ENCODE measurements around the gene AHRR. TPM values are rescaled to one million over a fixed set of nuclear protein-coding genes. Genes with fewer than 3 reads are reported as not detected.
"Not testable (repeated sequence)": the region's sequence is repeated elsewhere in the genome, so short reads cannot be mapped to it uniquely, and the experiment has no call there.

The AHRR gene
- polyA plus RNA-seq, 12 donors, result 1.4 to 11.9 (median 2.0) TPM; not detected in 2

DNA sequence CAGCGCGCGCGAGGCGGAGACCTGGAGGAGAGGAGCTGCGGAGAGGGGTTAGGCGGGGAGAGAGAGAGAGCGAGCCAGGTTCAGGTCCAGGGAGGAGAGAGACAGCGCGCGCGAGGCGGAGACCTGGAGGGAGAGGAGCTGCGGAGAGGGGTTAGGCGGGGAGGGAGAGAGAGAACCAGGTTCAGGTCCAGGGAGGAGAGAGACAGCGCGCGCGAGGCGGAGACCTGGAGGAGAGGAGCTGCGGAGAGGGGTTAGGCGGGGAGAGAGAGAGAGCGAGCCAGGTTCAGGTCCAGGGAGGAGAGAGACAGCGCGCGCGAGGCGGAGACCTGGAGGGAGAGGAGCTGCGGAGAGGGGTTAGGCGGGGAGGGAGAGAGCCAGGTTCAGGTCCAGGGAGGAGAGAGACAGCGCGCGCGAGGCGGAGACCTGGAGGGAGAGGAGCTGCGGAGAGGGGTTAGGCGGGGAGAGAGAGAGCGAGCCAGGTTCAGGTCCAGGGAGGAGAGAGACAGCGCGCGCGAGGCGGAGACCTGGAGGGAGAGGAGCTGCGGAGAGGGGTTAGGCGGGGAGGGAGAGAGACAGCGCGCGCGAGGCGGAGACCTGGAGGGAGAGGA is 152.8 kb downstream of the AHRR start:
- DNase-seq, result not testable (repeated sequence)

DNA sequence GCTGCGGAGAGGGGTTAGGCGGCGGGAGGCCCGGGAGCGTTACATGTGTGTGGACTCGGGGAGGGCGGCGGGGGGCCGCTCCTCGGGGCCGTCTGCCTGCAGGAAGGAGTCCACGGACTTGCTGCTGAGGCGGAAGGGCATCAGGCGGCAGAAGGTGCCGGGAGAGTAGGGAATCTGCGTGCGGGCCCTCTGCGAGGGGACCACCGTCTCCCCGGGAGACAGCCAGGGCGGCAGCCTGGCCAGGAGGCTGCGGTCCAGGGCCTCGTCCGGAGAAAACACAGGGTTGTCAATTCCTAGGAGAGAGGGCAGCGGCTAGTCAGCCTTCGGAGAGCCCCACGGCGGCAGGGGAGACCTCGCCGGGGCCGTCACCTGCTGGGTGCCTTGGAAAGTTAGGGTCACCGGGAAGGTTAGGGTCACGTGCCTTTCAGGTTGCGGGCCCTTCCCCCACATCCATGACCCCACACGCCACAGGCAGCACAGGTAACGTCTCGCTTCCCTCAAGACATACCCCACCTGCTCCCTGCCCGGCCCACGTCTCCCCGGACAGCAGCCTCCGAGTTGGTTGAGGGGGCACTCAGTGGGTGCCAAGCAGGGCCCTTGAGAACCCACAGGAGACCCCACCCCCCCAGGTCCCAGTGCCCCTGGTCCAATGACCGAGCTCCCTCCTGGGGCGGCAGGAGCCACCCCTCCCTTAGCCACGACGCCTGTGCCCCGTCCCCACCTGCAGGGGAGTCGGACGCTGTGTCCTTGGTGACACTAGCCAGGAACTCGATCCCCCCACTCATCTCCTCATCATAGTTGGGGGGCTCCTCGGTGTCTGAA is 153.5 kb downstream of the AHRR start:
- DNase-seq, result no peak

DNA sequence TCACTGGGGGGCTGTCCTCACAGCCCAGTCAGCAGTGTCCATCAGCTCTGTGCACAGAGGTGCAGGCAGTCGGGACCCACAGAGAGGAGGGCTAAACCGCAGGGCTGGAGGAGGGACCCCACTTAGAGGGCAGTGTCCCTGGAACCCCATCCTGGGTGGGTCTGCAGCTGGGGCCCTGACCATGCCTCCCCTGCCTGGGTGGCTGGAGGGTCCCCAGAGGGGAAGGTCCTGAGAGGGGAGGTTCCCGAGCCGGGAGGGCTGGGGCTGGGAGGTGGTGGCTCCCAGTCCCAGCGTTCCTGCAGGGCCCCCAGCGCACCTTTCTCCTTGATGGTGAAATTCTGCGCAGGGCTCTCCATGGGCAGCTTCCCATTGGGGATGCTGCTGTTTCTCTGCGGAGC is 154.2 kb downstream of the AHRR start:
- no peak for DNase-seq

DNA sequence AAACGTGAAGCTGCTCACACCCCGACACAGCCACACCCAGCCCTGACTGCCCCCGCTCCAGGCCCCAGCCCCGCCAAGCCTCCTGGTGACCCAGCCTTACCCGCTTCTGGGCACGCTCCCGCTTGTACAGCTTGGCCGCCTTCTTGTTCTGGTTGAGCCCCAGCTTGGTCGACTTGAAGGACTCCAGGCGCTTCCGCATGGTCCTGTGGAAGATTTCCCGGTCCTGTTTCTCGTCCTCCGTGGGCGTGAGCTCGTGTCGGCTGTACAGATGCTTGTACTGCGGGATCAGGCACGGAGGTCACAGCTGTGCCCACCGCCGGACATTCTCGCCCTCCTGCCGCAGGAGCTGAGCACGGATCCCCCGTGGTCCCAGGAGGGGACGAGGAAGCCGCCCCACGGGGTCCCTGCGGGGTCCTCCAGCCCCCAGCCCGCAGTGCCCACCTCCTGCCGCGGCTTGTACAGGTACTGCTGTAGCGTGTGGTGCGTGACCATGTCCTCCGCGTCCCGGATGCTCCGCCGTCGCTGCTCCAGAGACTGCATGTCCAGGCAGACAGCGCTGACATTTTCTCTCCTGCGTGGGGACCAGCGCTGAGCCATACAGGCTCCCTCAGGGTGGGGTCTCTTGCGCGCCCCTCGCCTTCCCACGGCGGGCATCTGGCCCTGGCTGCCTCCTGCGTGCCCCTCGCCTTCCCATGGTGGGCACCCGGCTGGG is 154.7 kb downstream of the AHRR start:
- DNase-seq, result no peak

DNA sequence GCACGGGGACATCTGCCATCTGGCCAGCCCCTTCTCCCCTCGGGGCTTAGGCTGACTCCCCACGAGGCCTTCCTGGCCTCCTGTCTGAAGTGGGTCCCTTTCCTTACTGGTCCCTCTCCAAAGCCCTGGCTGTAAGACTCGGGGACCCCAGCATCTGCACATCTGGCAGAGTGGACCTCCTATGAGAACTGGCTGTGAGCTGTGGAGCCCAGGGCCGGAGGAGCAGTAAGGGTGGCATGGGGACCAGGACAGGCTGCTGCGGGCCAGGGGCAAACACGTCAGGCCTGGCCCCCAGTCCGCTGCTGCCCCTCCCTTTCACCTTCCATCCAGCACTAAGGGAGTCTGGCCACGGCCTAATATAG is 155.3 kb downstream of the AHRR start:
- DNase-seq, result no peak

DNA sequence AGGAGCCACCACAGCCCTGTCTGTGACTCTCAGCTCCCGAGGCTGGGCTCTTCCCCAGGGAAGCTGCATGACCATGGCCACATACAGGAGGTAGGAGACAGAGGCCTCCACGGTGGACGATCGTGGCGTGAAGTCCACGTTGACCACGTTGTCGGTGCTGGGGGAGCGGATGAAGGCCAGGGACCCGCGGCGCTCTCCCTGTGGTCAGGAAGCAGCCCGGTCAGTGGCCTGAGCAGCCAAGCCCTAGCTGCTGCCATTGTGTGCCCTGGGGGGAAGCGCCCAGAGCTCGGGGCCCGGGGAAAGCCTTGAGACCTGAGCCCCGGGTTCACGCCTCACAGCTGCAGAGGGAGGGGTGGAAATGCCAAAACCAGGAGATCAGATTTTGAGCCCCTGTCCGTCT is 155.7 kb downstream of the AHRR start:
- no peak for DNase-seq

DNA sequence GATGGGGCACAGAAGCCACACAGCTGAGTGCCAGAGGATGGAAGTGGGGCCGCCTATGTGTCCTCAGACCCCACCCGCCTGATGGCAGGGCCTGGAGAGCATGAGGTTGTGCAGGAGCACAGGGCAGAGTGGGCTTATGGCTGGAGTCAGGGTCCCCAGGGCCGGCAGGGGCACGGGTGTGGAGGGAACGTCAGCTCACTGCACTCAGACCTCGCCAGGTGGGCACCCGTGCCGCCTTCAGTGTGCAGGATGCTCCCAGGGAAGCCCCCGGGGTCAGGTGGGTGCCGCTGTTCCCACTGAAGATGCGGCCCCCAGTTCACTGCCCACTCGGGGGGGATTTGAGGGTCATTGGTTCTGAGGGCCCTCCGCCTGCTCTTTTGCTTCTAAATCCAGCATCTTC is 156.4 kb downstream of the AHRR start:
- no peak for DNase-seq

DNA sequence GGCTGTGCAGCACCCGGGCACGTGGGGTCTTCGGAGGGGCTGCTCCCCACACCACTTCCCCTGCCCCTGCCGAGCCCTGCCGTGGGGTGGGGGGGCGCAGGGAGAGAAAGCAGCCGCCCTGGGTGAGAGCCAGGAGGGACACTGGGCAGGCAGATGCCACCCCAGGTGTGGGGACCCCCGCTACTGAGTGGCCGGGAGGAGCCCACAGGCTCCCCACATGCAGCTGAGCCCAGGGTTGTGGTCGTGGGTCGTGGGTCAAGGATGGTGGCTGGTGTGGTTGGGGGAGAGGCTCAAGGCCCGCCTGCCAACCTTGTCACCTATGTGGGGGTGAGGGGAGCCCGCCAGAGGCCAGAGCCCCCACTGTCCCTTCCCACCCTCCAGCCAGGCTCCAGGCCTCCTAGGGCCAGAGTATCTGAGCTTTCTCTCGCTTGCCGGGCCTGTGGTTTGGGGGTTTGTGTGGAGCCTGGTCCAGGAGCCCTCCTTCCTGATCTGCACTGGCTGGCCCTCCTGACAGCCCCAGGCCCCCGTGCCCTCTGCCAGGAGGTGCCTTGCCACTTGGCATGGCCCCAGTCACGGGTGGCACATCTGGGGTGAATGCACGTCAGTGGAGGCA is 157.0 kb downstream of the AHRR start:
- DNase-seq, result no peak

DNA sequence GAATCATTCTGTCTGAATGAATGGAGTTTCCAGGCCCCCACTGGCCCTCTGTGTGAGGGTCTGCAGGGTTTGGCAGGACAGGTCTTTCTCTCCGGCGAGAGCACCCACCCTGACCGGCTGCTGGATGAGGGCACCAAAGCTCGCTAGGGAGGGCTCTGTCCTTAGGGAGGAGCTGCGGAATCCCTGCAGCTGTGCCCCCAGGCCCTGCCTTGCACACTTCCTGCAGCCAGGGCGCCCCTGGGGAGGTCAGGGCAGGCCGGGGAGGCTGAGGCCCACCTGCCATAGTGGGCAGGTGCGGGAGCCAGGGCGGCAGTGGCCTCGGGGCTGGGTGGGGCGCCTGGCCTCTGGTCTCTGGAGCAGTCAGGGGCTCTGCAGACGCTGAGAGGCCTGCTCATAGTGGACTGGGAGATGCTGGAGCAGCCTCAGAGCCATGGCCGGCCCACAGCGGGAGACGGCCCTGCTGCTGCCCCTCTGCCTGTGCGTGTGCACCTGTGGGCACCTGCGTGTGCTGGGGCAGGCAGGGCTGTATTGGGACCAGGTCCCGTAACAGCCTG is 157.5 kb downstream of the AHRR start:
- no peak for DNase-seq

DNA sequence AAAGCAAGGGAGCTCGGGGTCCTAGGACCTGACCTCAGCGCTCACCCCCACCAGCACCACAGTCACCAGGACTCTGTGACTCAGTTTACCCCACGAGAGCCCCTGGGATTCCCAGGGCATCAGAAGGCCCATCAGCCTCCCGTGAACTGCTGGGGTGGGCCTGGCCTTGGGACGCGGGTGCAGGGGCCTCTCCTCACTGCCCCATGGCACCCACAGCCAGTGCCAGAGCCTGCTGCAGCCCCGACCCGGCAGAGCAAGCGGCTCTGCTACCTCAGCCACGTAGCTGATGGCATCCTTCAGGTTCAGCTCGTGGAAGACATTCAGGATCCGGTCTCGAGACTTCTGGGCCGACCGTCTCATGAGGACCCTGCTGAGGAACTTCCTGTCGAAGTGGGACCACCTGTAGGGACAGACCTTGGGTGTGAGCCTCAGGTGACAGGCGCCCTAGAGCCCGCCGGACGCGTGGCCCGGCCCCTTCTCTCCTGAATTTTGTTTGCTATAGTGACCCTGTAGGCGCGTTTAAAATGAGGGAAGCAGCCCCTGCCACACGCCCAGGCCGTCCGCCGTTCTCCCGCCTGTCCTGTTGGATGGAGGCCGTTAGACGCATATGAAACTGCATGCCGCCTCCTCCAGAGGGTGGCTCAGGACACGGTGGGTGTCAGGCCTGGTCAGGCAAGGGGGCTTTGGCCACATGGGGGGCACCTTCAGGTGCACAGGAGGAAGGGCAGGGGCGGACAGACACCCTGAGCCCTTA is 158.2 kb downstream of the AHRR start:
- no peak for DNase-seq

DNA sequence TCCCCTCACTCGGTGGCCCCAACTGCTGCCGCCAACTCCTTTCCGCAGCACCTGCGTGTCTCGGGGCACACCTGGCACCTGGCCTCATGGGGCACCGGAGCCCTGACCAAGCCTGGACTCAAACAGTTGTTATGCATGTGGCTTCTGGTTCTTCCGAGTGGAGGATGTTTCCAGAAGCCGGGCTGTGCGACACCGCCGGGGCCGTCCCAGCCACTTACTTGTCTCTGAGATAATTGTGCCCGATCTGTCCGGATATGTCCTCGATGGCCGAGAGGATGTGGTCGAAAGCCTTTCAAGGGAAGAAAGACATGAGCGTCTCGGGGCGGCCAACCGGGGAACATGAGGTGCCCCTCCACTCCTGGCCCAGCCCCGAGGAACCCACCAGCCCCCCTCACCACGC is 159.8 kb downstream of the AHRR start:
- no peak for DNase-seq

DNA sequence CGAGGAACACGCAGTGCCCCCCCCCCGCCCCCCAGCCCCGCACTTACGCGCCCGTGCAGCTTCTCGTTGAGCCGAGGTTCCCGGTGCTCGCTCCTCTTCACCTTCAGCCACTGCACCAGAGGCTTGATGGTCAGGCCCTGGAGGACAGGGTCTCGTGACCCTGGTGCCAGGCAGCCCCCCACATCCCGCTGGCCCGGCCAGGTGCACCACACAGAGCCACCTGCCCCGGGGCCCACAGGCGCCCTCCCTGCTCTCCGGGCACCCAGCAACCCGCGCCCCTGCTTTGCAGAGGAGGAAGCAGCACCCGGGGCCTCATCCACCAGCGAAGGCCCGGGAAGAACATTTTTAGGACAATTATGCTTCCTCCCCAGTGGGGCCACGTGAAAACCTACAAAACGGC is 160.5 kb downstream of the AHRR start:
- DNase-seq, result no peak

DNA sequence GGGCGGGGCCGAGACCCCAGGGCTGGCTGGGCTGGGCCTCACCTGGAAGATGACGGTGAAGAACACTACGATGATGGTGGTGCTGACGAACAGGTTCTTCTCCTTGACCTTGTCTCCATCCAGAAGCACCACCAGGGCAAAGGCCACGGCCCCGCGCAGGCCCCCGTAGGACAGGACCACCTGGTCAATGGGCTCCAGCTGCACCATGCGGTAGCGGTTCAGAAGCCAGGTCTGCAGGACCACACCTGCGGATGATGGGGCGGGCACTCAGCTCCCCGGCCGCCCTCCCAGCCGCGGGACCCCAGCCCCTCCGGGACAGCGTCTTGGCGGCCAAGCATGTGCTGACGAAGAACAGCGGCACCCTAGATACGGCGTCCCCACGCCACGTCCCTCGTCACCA is 161.0 kb downstream of the AHRR start:
- DNase-seq, result no peak

DNA sequence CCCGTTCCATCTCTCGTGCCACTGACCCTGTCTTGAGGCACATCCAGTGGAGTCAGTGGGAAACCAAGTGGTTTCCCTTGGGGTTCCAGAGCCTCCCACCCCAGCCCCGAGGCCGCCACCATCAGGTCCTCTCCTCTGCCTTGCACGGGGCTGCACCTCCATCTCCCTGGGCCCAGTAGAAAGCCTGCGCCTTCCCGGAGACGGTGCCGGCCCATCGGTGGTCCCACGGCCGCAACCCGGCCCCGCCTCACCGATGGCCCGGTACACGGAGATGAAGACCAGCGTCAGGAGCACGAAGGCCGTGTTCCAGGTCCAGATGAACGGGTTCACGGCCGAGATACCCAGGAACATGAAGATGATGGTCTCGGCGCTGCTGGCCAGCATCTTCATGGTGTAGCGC is 161.5 kb downstream of the AHRR start:
- DNase-seq, result no peak

DNA sequence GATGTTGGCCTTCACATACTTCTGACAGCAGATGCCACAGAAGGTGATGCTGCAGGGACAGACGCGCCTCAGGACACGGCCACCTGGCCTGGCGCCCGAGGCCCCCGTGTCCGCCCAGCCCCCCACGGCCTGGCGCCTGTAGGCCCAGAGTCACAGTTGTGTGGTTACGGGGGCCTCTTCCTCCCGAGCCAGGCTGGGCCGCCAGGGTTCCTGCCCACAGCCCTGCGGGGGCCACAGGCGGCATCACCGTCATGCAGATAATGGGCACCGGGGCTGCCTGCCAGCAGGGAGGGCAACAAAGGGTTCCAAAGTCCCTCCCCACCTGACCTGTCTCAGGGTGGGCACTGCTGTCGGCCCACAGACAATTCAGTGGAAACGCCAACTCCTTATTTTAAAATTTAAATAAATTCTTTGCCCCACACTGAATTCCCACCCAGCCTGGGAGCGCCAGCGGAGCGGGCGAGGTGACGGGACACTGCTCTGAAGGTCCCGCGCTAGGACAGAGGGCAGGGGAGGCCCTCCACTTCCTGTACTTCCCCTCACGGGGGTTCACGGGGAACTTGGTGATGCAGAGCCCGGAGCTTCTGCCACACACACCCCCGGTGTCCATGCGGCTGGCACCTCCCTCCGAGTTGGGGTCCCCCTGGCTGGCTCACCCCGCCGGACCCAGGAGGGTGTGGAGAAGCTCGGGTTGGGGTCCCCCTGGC is 162.1 kb downstream of the AHRR start:
- no peak for DNase-seq

DNA sequence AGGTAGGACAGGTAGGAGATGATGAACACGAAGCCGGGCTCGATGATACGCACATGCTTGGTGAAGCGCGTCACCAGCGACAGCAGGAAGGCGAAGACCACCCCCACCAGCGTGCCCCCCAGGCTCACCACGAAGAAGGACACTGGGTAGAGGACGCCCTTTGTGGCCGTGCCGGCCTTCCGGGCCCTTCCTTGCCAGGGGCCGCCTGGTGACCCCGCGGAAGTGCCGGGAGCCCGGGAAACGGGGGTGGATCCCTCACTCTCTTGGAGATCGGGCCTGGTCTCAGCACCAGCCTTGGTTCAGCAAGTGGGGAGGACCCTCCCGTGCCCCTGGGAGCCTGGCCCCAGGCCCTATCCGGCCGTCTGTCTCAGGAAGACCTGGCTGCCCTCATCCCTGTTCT is 163.0 kb downstream of the AHRR start:
- DNase-seq, result no peak

DNA sequence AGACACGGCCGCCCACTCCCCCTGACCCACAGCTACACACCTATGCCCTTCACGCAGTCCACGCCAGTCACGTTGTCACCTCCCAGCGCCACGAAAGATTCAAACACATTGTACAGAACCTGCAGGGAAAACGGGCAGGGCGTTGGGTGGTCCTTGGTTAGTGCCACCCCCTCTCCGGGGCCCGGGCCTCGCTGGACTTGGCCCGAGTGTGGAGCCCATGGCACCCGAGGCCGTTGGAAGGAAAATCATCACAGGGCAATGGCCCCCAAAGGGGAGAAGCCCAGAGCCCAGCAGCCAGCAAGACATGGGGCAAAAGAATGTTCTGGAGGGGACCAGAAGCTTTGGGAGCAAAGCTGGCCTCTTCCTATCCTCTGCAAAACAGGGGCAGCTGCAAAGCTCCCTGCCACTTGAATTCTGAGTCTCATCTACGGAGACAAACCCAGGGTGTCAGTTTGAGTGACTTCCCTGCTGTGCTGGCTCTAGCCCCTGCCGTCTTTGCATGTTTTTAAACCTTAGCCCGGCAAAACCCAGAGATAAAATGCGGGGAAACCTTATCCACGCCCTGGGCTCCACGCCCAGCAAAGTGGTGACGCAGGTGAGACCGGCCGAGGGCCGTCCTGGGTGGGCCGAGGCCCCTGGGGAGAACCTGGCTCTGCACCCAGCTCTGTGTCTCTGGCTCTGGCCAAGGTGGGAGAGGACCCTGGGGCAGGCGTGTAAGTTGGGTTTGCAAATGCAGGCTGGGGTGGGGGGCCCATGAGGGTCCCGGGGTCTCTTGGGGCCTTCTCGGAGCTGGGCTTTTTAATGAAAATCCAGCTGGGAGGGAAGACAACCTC is 163.8 kb downstream of the AHRR start:
- DNase-seq, result no peak

DNA sequence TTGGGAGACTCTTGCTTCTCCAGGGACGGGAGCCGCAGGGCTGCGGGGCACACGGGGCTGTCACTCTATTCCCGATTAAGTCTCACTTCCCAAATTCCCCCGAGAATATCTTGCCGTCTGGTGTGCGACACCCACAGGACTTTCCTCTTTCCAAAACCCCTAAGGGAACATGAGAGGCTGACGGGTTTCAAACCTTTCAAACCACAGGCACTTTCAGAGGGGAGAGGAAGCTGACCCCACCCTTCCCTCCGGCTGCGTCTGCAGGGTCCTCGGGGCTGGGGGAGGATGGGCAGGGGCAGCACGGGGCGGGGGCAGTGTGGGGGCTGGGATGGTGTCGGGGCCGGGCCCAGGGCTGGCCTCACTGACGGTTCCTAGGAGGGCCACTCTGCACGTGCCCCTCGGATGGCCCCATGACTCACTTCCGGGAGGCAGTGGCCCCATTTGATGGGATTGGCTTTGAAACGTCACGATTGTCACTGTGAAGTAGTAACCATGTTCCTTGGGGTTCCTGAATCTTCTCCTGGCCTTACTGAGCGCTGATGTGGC is 164.5 kb downstream of the AHRR start:
- no peak for DNase-seq

DNA sequence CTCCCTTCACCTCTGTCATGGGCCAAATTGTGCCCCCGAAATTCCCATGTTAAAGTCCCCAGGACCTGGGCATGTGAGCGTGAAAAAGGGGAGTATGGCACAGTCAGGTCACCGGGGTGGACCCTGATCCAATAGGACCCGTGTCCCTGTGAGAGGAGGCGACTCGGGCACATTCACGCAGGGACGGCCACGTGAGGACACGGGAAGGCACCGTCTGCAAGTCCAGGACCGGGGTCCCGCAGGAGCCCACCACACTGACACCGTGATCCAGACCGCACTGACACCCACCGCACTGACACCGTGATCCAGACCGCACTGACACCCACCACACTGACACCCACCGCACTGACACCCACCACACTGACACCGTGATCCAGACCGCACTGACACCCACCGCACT is 165.1 kb downstream of the AHRR start:
- not testable (repeated sequence) for DNase-seq

All from muscle of arm (tissue), 12 donors.